Astrocyte (in vitro differentiated cells and primary cell): ENCODE results near the gene ADAMTSL2. TPM values are rescaled to one million over a fixed set of nuclear protein-coding genes. Genes with fewer than 3 reads are reported as not detected.

Experiments
- DNase-seq: peaks from one replicate; pipeline ENCODE4 v3.0.0-alpha.2; 2010; ENCODE audit warnings: low read depth
- FAIRE-seq: peaks from 2 replicates; lab custom pipeline; 2011; peaks lifted over from hg19 to GRCh38; lab: Jason Lieb, UNC
- H2AFZ ChIP-seq: 2 replicates; pipeline ENCODE4 v1.6.0; 2012; ENCODE audit warnings: low read depth, low read length, inconsistent platforms
- H3K27ac ChIP-seq: 2 replicates; pipeline ENCODE4 v1.5.1; 2011; ENCODE audit warnings: low read depth, low read length, inconsistent platforms
- H3K27me3 ChIP-seq: 2 replicates; pipeline ENCODE4 v1.6.0; 2011; ENCODE audit warnings: low read length, inconsistent platforms; ENCODE audit not compliant: insufficient read depth
- H3K36me3 ChIP-seq: 2 replicates; pipeline ENCODE4 v1.5.1; 2011; ENCODE audit warnings: low read length, inconsistent platforms; ENCODE audit not compliant: insufficient read depth
- H3K4me1 ChIP-seq: 2 replicates; pipeline ENCODE4 v1.5.1; 2011; ENCODE audit warnings: low read length, inconsistent platforms; ENCODE audit not compliant: insufficient read depth
- H3K4me2 ChIP-seq: 2 replicates; pipeline ENCODE4 v1.6.0; 2012; ENCODE audit warnings: low read length, inconsistent platforms
- H3K4me3 ChIP-seq: 2 replicates; pipeline ENCODE4 v1.5.1; 2011; ENCODE audit warnings: low read depth, mild to moderate bottlenecking, low read length, inconsistent platforms; ENCODE audit not compliant: insufficient read depth
- H3K79me2 ChIP-seq: 2 replicates; pipeline ENCODE4 v1.6.0; 2012; ENCODE audit warnings: mild to moderate bottlenecking, low read length, inconsistent platforms; ENCODE audit not compliant: insufficient read depth
- H3K9ac ChIP-seq: 2 replicates; pipeline ENCODE4 v1.6.0; 2012; ENCODE audit warnings: mild to moderate bottlenecking, low read length, inconsistent platforms
- H3K9me3 ChIP-seq: 2 replicates; pipeline ENCODE4 v1.5.1; 2012; ENCODE audit warnings: low read depth, mild to moderate bottlenecking, low read length, inconsistent platforms; ENCODE audit not compliant: insufficient read depth
- H4K20me1 ChIP-seq: 2 replicates; pipeline ENCODE4 v1.6.0; 2012; ENCODE audit warnings: low read length, inconsistent platforms; ENCODE audit not compliant: insufficient read depth
- H3K27ac Mint-ChIP-seq: one replicate; pipeline ENCODE4 v1.8.0; 2021; ENCODE audit warnings: mild to moderate bottlenecking, mixed read lengths; ENCODE audit not compliant: unreplicated experiment
- H3K27me3 Mint-ChIP-seq: one replicate; pipeline ENCODE4 v1.8.0; 2021; ENCODE audit warnings: low read depth, mixed read lengths; ENCODE audit not compliant: unreplicated experiment
- H3K36me3 Mint-ChIP-seq: one replicate; pipeline ENCODE4 v1.8.0; 2021; ENCODE audit warnings: low read depth, mixed read lengths; ENCODE audit not compliant: unreplicated experiment
- H3K4me1 Mint-ChIP-seq: one replicate; pipeline ENCODE4 v1.8.0; 2021; ENCODE audit warnings: low read depth, mixed read lengths; ENCODE audit not compliant: unreplicated experiment
- H3K4me3 Mint-ChIP-seq: one replicate; pipeline ENCODE4 v1.8.0; 2021; ENCODE audit warnings: mild to moderate bottlenecking, moderate library complexity, mixed read lengths; ENCODE audit not compliant: unreplicated experiment
- H3K9me3 Mint-ChIP-seq: one replicate; pipeline ENCODE4 v1.8.0; 2021; ENCODE audit warnings: mild to moderate bottlenecking, mixed read lengths; ENCODE audit not compliant: unreplicated experiment
- CTCF ChIP-seq: IDR thresholded peaks from 2 replicates; pipeline ENCODE4 v1.5.1; 2011; ENCODE audit warnings: low read depth, mild to moderate bottlenecking, inconsistent platforms, low read length, moderate library complexity; ENCODE audit not compliant: insufficient read depth
- EZH2 ChIP-seq: IDR thresholded peaks from 2 replicates; pipeline ENCODE4 v1.6.1; 2012; ENCODE audit warnings: mild to moderate bottlenecking, low read length, inconsistent platforms; ENCODE audit not compliant: insufficient read depth
- total RNA-seq: library from RNA; stranded (reverse); gene quantifications from 2 replicates; pipeline ENCODE4 v1.2.1, GENCODE V29; 2021

The ADAMTSL2 gene
- total RNA-seq, 1 donor from 2014 or later, result 0.52 TPM

- H3K4me3 ChIP-seq, result no peak overlapping the region
- peaks cover 2% of the 10 kb centered on the region for H3K9me3 ChIP-seq
- DNase-seq (no peak), FAIRE-seq (no peak)
- H3K27ac Mint-ChIP-seq, result no peak overlapping the region
- H3K27me3 ChIP-seq, result peaks cover 31% of the 10 kb centered on the region
- TF ChIP-seq EZH2 (no peak), CTCF (no peak)
- no peaks in the 10 kb centered on the region for H3K4me1 ChIP-seq
- H3K27me3 Mint-ChIP-seq, result peaks cover 67% of the 10 kb centered on the region
- H3K27ac ChIP-seq, result no peak overlapping the region
- no peaks in the 10 kb centered on the region for H4K20me1 ChIP-seq
- no peak overlapping the region for H3K4me3 Mint-ChIP-seq
- H3K79me2 ChIP-seq, result no peaks in the 10 kb centered on the region
- no peaks in the 10 kb centered on the region for H3K36me3 ChIP-seq
- peaks cover 1% of the 10 kb centered on the region for H3K36me3 Mint-ChIP-seq
- no peaks in the 10 kb centered on the region for H3K4me1 Mint-ChIP-seq
- no peak overlapping the region for H2AFZ ChIP-seq
- H3K4me2 ChIP-seq, result no peak overlapping the region
- no peak overlapping the region for H3K9ac ChIP-seq
- no peaks in the 10 kb centered on the region for H3K9me3 Mint-ChIP-seq
Observed at GRCh38 chr9:133604856-133605255, 70.4 kb downstream of the ADAMTSL2 start.

GRCh38 chr9:133605446-133605845, 70.9 kb downstream of the ADAMTSL2 start:
- FAIRE-seq (no peak), DNase-seq (no peak)
- Histone ChIP-seq H3K27me3 (peaks cover 31% of the 10 kb centered on the region), H3K4me2 (no peak overlapping the region), H2AFZ (no peak overlapping the region), H3K79me2 (no peaks in the 10 kb centered on the region), H3K4me3 (no peak overlapping the region), H3K9ac (no peak overlapping the region), H4K20me1 (no peaks in the 10 kb centered on the region), H3K4me1 (no peaks in the 10 kb centered on the region), H3K27ac (no peak overlapping the region), H3K9me3 (no peaks in the 10 kb centered on the region), H3K36me3 (no peaks in the 10 kb centered on the region)
- H3K36me3 Mint-ChIP-seq, result peaks cover 1% of the 10 kb centered on the region
- H3K4me1 Mint-ChIP-seq, result no peaks in the 10 kb centered on the region
- H3K9me3 Mint-ChIP-seq, result no peaks in the 10 kb centered on the region
- peaks cover 73% of the 10 kb centered on the region for H3K27me3 Mint-ChIP-seq
- H3K4me3 Mint-ChIP-seq, result no peak overlapping the region
- no peak for TF ChIP-seq EZH2
- no peak for TF ChIP-seq CTCF
- H3K27ac Mint-ChIP-seq, result no peak overlapping the region

- no peak overlapping the region for H3K27ac Mint-ChIP-seq
Observed at GRCh38 chr9:133605856-133606707, 71.6 kb downstream of the ADAMTSL2 start.

More at GRCh38 chr9:133605856-133606707, 71.6 kb downstream of the ADAMTSL2 start:
- no peaks in the 10 kb centered on the region for H3K36me3 ChIP-seq
- H3K4me1 Mint-ChIP-seq, result no peaks in the 10 kb centered on the region
- TF ChIP-seq EZH2, result no peak
- TF ChIP-seq CTCF, result no peak
- H3K27ac ChIP-seq, result no peak overlapping the region
- DNase-seq, result no peak
- no peaks in the 10 kb centered on the region for H3K9me3 Mint-ChIP-seq
- H3K27me3 Mint-ChIP-seq, result peaks cover 79% of the 10 kb centered on the region
- H3K4me1 ChIP-seq, result no peaks in the 10 kb centered on the region
- no peak overlapping the region for H3K4me3 ChIP-seq
- FAIRE-seq, result no peak
- H3K9me3 ChIP-seq, result no peaks in the 10 kb centered on the region
- H3K27me3 ChIP-seq, result peaks cover 31% of the 10 kb centered on the region
- no peak overlapping the region for H3K4me2 ChIP-seq
- no peak overlapping the region for H3K4me3 Mint-ChIP-seq
- no peak overlapping the region for H3K9ac ChIP-seq
- no peaks in the 10 kb centered on the region for H4K20me1 ChIP-seq
- H3K36me3 Mint-ChIP-seq, result peaks cover 1% of the 10 kb centered on the region
- no peak overlapping the region for H2AFZ ChIP-seq
- H3K79me2 ChIP-seq, result no peaks in the 10 kb centered on the region
